Measurements from ENCODE around the gene PRSS57. TPM values are rescaled to one million over a fixed set of nuclear protein-coding genes. Genes with fewer than 3 reads are reported as not detected.

PRSS57 gene
- polyA plus RNA-seq, 1 of the 3 experiments (the other 2 are of a cell fraction): not detected

DNA sequence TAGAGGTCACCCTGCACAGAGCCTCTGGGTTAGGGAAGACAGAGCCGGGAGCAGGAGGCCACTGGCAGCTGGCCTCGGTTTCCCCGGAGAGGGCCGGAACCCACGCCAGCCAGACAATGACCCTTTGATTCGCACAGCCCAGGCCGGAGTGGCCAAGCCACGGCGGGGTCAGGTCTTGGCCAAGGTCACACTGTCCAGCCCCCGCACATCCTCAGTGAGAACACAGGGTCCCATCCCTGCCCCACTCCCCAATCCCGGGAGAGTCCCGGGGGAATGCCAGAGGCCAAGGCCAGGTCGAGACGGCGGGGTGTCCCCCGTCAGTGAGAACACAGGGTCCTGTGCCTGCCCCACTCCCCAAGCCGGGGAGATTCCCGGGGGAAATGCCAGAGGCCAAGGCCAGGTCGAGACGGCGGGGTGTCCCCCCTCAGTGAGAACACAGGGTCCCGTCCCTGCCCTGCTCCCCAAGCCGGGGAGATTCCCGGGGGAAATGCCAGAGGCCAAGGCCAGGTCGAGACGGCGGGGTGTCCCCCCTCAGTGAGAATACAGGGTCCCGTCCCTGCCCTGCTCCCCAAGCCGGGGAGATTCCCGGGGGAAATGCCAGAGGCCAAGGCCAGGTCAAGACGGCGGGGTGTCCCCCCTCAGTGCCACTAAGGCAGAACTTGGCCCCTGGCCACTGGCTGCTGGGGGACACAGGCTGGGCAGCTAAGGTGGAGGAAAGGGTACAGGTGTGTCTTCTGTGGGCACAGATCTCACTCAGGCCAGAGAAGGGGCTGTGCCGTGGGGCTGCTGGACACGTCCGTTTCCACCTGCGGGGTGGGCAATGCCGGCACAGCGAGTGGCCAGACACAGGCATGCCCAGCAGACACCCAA lies 20.7 kb downstream of the PRSS57 start:
- no peaks in the 10 kb centered on the region for H3K9me2 ChIP-seq
- no peak overlapping the region for H3K4me2 ChIP-seq
- peaks cover 8 to 29% of the 10 kb centered on the region in 2 experiments; a peak in 3 of 4 replicates for H3K4me1 ChIP-seq (ENCODE audit: control insufficient read depth in 1 of 2, insufficient read depth in 2 of 2, low read depth in 1 of 2, low read length in 1 of 2)
- H3K9ac ChIP-seq: no peak overlapping the region
- no peaks in the 10 kb centered on the region for H3K9me3 ChIP-seq
- ChIA-PET CTCF (interaction anchor here (0.5 to 6.0 kb wide), 9 partner anchors 8 to 93 kb away, joined by 3 to 33 read pairs (median 3); partner anchors contain the start of gene RNF126), POLR2A (interaction anchor here (1.1 kb wide), 1 partner anchor 310 kb away, joined by 4 read pairs; the partner anchor contains the start of gene WDR18)
- H3K4me3 ChIP-seq (ENCODE audit: low read depth in 2 of 2, low read length in 1 of 2): no peak overlapping the region
- no peak for DNase-seq
- peaks cover 0 to 3% of the 10 kb centered on the region in 2 experiments for H3K36me3 ChIP-seq (replicated peaks in 1 of 2; ENCODE audit: control insufficient read depth in 1 of 2, insufficient read depth in 2 of 2, low read length in 1 of 2)
- peaks cover 25% of the 10 kb centered on the region for H3K79me2 ChIP-seq (ENCODE audit: insufficient read depth)
- H3K27me3 ChIP-seq (ENCODE audit: insufficient read depth): no peaks in the 10 kb centered on the region
- peaks cover 10% of the 10 kb centered on the region for H3F3A ChIP-seq (replicated peaks; ENCODE audit: insufficient read depth)
- no peaks in the 10 kb centered on the region for H4K20me1 ChIP-seq (ENCODE audit: insufficient read depth)
- WGBS (ENCODE audit: low lambda C conversion rate): 85% methylated on average over 27 of the region's 38 CpGs
- TF ChIP-seq TCF12 (IDR thresholded peaks at IDR 0.05) (no peak), TEAD4 (IDR thresholded peaks at IDR 0.05; ENCODE audit: borderline replicate concordance, insufficient read depth) (no peak)
- no peak overlapping the region for H2AFZ ChIP-seq (ENCODE audit: low read depth)
- no peak overlapping the region for H3K27ac ChIP-seq (ENCODE audit: low read depth in 2 of 2, low read length in 1 of 2)

DNA sequence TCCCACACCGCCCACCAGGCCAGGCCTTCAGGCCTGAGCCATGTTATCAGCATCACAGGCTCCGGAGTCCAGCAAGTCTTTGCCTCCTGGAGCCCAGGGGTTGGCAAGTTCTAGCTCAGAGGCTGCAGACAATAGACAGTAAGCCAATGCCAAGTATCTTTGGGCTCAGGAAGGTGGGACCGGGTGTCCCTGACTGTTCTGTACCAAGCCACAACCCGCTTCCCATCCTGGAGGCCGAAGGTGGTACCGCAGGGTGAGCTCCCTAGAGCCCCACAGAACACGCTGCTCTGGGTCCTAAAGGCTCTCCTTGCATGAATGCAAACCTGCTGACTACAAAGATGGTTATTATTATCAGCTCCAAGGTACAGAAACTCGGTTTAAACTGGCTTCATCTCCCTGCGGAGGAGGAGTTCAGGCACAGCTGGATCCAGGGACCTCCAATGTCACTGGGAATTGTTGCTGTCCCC lies 24.6 kb downstream of the PRSS57 start:
- CTCF ChIA-PET: interaction anchor here (1.6 kb wide), 1 partner anchor 63 kb away, joined by 15 read pairs; no protein-coding TSS in a partner anchor
- H3F3A ChIP-seq (replicated peaks; ENCODE audit: insufficient read depth): peaks cover 9% of the 10 kb centered on the region
- no peaks in the 10 kb centered on the region for H4K20me1 ChIP-seq (ENCODE audit: insufficient read depth)
- H3K79me2 ChIP-seq (ENCODE audit: insufficient read depth): no peaks in the 10 kb centered on the region
- no peak overlapping the region for H3K4me2 ChIP-seq
- no peaks in the 10 kb centered on the region for H3K9me3 ChIP-seq
- no peaks in the 10 kb centered on the region for H3K27me3 ChIP-seq (ENCODE audit: insufficient read depth)
- POLR2A ChIA-PET: no interaction called here
- TF ChIP-seq FOXM1 (IDR thresholded peaks at IDR 0.05; ENCODE audit: low read depth): no peak
- TF ChIP-seq MEF2A (IDR thresholded peaks at IDR 0.05; ENCODE audit: borderline replicate concordance, low read depth): no peak
- no peak for TF ChIP-seq POLR2AphosphoS5 (IDR thresholded peaks at IDR 0.05; ENCODE audit: low read depth, low read length)
- TF ChIP-seq, protein P1, sequence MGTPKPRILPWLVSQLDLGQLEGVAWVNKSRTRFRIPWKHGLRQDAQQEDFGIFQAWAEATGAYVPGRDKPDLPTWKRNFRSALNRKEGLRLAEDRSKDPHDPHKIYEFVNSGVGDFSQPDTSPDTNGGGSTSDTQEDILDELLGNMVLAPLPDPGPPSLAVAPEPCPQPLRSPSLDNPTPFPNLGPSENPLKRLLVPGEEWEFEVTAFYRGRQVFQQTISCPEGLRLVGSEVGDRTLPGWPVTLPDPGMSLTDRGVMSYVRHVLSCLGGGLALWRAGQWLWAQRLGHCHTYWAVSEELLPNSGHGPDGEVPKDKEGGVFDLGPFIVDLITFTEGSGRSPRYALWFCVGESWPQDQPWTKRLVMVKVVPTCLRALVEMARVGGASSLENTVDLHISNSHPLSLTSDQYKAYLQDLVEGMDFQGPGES (IDR thresholded peaks at IDR 0.05; ENCODE audit: low read depth, low read length): no peak
- TF ChIP-seq, protein P2, sequence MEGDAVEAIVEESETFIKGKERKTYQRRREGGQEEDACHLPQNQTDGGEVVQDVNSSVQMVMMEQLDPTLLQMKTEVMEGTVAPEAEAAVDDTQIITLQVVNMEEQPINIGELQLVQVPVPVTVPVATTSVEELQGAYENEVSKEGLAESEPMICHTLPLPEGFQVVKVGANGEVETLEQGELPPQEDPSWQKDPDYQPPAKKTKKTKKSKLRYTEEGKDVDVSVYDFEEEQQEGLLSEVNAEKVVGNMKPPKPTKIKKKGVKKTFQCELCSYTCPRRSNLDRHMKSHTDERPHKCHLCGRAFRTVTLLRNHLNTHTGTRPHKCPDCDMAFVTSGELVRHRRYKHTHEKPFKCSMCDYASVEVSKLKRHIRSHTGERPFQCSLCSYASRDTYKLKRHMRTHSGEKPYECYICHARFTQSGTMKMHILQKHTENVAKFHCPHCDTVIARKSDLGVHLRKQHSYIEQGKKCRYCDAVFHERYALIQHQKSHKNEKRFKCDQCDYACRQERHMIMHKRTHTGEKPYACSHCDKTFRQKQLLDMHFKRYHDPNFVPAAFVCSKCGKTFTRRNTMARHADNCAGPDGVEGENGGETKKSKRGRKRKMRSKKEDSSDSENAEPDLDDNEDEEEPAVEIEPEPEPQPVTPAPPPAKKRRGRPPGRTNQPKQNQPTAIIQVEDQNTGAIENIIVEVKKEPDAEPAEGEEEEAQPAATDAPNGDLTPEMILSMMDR (IDR thresholded peaks at IDR 0.05): no peak; the same call in 1 of the 2 replicates
- TF ChIP-seq RFX5 (IDR thresholded peaks at IDR 0.05; ENCODE audit: low read length): no peak
- no peak for TF ChIP-seq GATA2 (CRISPR knock-in tag; IDR thresholded peaks at IDR 0.05)
- TF ChIP-seq, protein P3, sequence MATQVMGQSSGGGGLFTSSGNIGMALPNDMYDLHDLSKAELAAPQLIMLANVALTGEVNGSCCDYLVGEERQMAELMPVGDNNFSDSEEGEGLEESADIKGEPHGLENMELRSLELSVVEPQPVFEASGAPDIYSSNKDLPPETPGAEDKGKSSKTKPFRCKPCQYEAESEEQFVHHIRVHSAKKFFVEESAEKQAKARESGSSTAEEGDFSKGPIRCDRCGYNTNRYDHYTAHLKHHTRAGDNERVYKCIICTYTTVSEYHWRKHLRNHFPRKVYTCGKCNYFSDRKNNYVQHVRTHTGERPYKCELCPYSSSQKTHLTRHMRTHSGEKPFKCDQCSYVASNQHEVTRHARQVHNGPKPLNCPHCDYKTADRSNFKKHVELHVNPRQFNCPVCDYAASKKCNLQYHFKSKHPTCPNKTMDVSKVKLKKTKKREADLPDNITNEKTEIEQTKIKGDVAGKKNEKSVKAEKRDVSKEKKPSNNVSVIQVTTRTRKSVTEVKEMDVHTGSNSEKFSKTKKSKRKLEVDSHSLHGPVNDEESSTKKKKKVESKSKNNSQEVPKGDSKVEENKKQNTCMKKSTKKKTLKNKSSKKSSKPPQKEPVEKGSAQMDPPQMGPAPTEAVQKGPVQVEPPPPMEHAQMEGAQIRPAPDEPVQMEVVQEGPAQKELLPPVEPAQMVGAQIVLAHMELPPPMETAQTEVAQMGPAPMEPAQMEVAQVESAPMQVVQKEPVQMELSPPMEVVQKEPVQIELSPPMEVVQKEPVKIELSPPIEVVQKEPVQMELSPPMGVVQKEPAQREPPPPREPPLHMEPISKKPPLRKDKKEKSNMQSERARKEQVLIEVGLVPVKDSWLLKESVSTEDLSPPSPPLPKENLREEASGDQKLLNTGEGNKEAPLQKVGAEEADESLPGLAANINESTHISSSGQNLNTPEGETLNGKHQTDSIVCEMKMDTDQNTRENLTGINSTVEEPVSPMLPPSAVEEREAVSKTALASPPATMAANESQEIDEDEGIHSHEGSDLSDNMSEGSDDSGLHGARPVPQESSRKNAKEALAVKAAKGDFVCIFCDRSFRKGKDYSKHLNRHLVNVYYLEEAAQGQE (IDR thresholded peaks at IDR 0.05; ENCODE audit: low read depth, low read length): no peak
- no peak for TF ChIP-seq JUND (IDR thresholded peaks at IDR 0.05)
- no peak for TF ChIP-seq ELF1 (IDR thresholded peaks at IDR 0.05)
- no peak for TF ChIP-seq SIN3A (IDR thresholded peaks at IDR 0.05; ENCODE audit: borderline replicate concordance, low read depth, low read length)
- no peak for TF ChIP-seq TEAD4 (IDR thresholded peaks at IDR 0.05; ENCODE audit: borderline replicate concordance, insufficient read depth)
- TF ChIP-seq FOXJ3 (CRISPR knock-in tag; IDR thresholded peaks at IDR 0.05): no peak
- no peak for TF ChIP-seq EZH2phosphoT487 (IDR thresholded peaks at IDR 0.05; ENCODE audit: borderline replicate concordance, low read depth)
- no peak for TF ChIP-seq GABPA (IDR thresholded peaks at IDR 0.05; ENCODE audit: low read depth)
- no peak overlapping the region for H3K27ac ChIP-seq (ENCODE audit: low read depth in 2 of 2, low read length in 1 of 2)
- WGBS (ENCODE audit: low lambda C conversion rate): 50% methylated on average over 1 of the region's 9 CpGs
- H3K4me3 ChIP-seq (ENCODE audit: low read depth in 2 of 2, low read length in 1 of 2): no peak overlapping the region
- no peaks in the 10 kb centered on the region for H3K9me2 ChIP-seq
- no peak overlapping the region for H3K9ac ChIP-seq
- no peak for DNase-seq
- peaks cover 0 to 6% of the 10 kb centered on the region in 2 experiments; a peak in 1 of 4 replicates for H3K4me1 ChIP-seq (ENCODE audit: control insufficient read depth in 1 of 2, insufficient read depth in 2 of 2, low read depth in 1 of 2, low read length in 1 of 2)
- no peak overlapping the region for H2AFZ ChIP-seq (ENCODE audit: low read depth)
- no peaks in the 10 kb centered on the region for H3K36me3 ChIP-seq (replicated peaks in 1 of 2; ENCODE audit: control insufficient read depth in 1 of 2, insufficient read depth in 2 of 2, low read length in 1 of 2)
